ENCODE data around the gene PCDHB7. TPM values are rescaled to one million over a fixed set of nuclear protein-coding genes. Genes with fewer than 3 reads are reported as not detected.
"Not testable (repeated sequence)": the region's sequence is repeated elsewhere in the genome, so short reads cannot be mapped to it uniquely, and the experiment has no call there.

Gene PCDHB7
- not detected for total RNA-seq

GRCh38 chr5:141172381-141173204 is at the start of gene PCDHB7:
TSS of gene PCDHB7 (plus strand) at chr5:141172644. CDS start at chr5:141172836, 192 bp downstream.
- no peak for DNase-seq
- Mint-ChIP-seq H3K4me3 (no peak within 1 kb of the TSS), H3K36me3 (ENCODE audit: insufficient read depth) (no peaks in the 10 kb centered on the region), H3K27me3 (ENCODE audit: low read depth) (peaks cover 33% of the 10 kb centered on the region), H3K4me1 (ENCODE audit: low read depth) (peaks cover 4% of the 10 kb centered on the region), H3K9me3 (peaks cover 5% of the 10 kb centered on the region)
- no peak for ATAC-seq

DNA sequence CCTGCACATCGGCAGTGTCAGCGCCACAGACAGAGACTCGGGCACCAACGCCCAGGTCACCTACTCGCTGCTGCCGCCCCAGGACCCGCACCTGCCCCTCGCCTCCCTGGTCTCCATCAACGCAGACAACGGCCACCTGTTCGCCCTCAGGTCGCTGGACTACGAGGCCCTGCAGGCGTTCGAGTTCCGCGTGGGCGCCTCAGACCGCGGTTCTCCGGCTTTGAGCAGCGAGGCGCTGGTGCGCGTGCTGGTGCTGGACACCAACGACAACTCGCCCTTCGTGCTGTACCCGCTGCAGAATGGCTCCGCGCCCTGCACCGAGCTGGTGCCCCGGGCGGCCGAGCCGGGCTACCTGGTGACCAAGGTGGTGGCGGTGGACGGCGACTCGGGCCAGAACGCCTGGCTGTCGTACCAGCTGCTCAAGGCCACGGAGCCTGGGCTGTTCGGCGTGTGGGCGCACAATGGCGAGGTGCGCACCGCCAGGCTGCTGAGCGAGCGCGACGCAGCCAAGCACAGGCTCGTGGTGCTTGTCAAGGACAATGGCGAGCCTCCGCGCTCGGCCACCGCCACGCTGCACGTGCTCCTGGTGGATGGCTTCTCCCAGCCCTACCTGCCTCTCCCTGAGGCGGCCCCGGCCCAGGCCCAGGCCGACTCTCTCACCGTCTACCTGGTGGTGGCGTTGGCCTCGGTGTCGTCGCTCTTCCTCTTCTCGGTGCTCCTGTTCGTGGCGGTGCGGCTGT is 48.9 kb upstream of the PCDHB7 start:
- ATAC-seq; DNase-seq; H3K4me3 Mint-ChIP-seq; H3K36me3 Mint-ChIP-seq (ENCODE audit: insufficient read depth); H3K9me3 Mint-ChIP-seq; H3K4me1 Mint-ChIP-seq (ENCODE audit: low read depth): not testable (repeated sequence)
- peaks cover 30% of the 10 kb centered on the region for H3K27me3 Mint-ChIP-seq (ENCODE audit: low read depth)

- Mint-ChIP-seq H3K4me3 (no peak overlapping the region), H3K36me3 (ENCODE audit: insufficient read depth) (peaks cover 2% of the 10 kb centered on the region), H3K27me3 (ENCODE audit: low read depth) (peaks cover 29% of the 10 kb centered on the region), H3K9me3 (peaks cover 11% of the 10 kb centered on the region), H3K4me1 (ENCODE audit: low read depth) (no peaks in the 10 kb centered on the region)
- no peak for ATAC-seq
- no peak for DNase-seq
These were observed 45.1 kb upstream of the PCDHB7 start for GRCh38 chr5:141127305-141127704.

DNA sequence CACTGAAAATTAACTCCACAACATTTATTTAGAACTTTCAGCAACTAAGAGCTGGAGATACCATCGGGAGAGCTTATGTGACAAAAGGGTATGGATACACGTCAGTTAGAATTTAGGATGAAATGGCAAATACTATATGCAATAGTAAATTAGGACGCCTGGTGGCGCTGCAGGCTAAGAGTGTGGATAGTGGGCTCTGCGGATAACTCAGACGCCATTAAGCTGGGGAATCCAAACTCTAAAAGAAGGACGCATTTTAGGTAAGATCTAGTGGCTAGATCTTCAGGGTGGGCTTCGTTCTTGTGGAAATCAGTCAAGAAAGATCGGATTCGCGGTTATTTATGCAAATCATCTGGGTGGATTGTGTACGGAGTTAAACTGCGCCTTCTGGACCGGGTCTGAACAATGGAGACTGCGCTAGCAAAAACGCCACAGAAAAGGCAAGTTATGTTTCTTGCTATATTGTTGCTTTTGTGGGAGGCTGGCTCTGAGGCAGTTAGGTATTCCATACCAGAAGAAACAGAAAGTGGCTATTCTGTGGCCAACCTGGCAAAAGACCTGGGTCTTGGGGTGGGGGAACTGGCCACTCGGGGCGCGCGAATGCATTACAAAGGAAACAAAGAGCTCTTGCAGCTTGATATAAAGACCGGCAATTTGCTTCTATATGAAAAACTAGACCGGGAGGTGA is 37.3 kb upstream of the PCDHB7 start, which contains the start of gene PCDHB5:
TSS of gene PCDHB5 (plus strand) at position 177 of the 688 bp plus-strand sequence. CDS start at position 406, 229 bp downstream.
- Mint-ChIP-seq H3K4me3 (no peak within 1 kb of the TSS), H3K9me3 (peaks cover 29% of the 10 kb centered on the region), H3K4me1 (ENCODE audit: low read depth) (peaks cover 3% of the 10 kb centered on the region), H3K36me3 (ENCODE audit: insufficient read depth) (no peaks in the 10 kb centered on the region), H3K27me3 (ENCODE audit: low read depth) (peaks cover 18% of the 10 kb centered on the region)
- DNase-seq (no peak), ATAC-seq (no peak)

DNA sequence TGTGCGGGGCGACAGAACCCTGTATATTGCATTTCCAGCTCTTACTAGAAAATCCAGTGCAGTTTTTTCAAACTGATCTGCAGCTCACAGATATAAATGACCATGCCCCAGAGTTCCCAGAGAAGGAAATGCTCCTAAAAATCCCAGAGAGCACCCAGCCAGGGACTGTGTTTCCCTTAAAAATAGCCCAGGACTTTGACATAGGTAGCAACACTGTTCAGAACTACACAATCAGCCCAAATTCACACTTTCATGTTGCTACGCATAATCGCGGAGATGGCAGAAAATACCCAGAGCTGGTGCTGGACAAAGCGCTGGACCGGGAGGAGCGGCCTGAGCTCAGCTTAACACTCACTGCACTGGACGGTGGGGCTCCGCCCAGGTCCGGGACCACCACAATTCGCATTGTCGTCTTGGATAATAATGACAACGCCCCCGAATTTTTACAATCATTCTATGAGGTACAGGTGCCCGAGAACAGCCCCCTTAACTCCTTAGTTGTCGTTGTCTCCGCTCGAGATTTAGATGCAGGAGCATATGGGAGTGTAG is 36.7 kb upstream of the PCDHB7 start:
- no peak for ATAC-seq
- peaks cover 3% of the 10 kb centered on the region for H3K4me1 Mint-ChIP-seq (ENCODE audit: low read depth)
- no peak for DNase-seq
- no peak overlapping the region for H3K4me3 Mint-ChIP-seq
- H3K27me3 Mint-ChIP-seq (ENCODE audit: low read depth), result peaks cover 18% of the 10 kb centered on the region
- peaks cover 29% of the 10 kb centered on the region for H3K9me3 Mint-ChIP-seq
- H3K36me3 Mint-ChIP-seq (ENCODE audit: insufficient read depth), result no peaks in the 10 kb centered on the region

DNA sequence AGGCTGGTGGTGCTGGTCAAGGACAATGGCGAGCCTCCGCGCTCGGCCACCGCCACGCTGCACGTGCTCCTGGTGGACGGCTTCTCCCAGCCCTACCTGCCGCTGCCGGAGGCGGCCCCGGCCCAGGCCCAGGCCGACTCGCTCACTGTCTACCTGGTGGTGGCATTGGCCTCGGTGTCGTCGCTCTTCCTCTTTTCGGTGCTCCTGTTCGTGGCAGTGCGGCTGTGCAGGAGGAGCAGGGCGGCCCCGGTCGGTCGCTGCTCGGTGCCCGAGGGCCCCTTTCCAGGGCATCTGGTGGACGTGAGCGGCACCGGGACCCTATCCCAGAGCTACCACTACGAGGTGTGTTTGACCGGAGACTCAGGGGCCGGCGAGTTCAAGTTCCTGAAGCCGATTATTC is 35.1 kb upstream of the PCDHB7 start:
- not testable (repeated sequence) for H3K36me3 Mint-ChIP-seq (ENCODE audit: insufficient read depth); H3K4me3 Mint-ChIP-seq; H3K4me1 Mint-ChIP-seq (ENCODE audit: low read depth); DNase-seq; ATAC-seq
- Mint-ChIP-seq H3K27me3 (ENCODE audit: low read depth) (peaks cover 18% of the 10 kb centered on the region), H3K9me3 (peaks cover 25% of the 10 kb centered on the region)

GRCh38 chr5:141149812-141150211 is 22.6 kb upstream of the PCDHB7 start, which contains the start of gene PCDHB6:
TSS of gene PCDHB6 (plus strand) at chr5:141150057. CDS start at chr5:141150258, 201 bp downstream.
- H3K9me3 Mint-ChIP-seq, result peaks cover 14% of the 10 kb centered on the region
- H3K27me3 Mint-ChIP-seq (ENCODE audit: low read depth), result peaks cover 38% of the 10 kb centered on the region
- H3K4me1 Mint-ChIP-seq (ENCODE audit: low read depth), result peaks cover 3% of the 10 kb centered on the region
- H3K4me3 Mint-ChIP-seq, result no peak within 1 kb of the TSS
- DNase-seq (no peak), ATAC-seq (no peak)
- H3K36me3 Mint-ChIP-seq (ENCODE audit: insufficient read depth), result no peaks in the 10 kb centered on the region

GRCh38 chr5:141150224-141150992 is 22.0 kb upstream of the PCDHB7 start:
- Mint-ChIP-seq H3K9me3 (peaks cover 16% of the 10 kb centered on the region), H3K27me3 (ENCODE audit: low read depth) (peaks cover 42% of the 10 kb centered on the region), H3K4me1 (ENCODE audit: low read depth) (peaks cover 3% of the 10 kb centered on the region), H3K4me3 (no peak overlapping the region), H3K36me3 (ENCODE audit: insufficient read depth) (no peaks in the 10 kb centered on the region)
- ATAC-seq, result no peak
- DNase-seq, result no peak

DNA sequence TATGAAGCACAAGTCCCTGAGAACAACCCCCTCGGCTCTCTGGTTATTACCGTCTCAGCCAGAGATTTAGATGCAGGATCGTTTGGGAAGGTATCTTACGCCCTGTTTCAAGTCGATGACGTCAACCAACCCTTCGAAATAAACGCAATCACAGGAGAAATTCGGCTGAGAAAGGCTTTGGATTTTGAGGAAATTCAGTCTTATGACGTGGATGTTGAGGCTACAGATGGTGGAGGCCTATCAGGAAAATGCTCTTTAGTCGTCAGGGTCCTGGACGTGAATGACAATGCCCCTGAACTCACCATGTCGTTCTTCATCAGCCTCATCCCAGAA is 21.5 kb upstream of the PCDHB7 start:
- ATAC-seq, result no peak
- no peaks in the 10 kb centered on the region for H3K36me3 Mint-ChIP-seq (ENCODE audit: insufficient read depth)
- H3K4me1 Mint-ChIP-seq (ENCODE audit: low read depth), result peaks cover 3% of the 10 kb centered on the region
- H3K9me3 Mint-ChIP-seq, result peaks cover 16% of the 10 kb centered on the region
- no peak overlapping the region for H3K4me3 Mint-ChIP-seq
- peaks cover 46% of the 10 kb centered on the region for H3K27me3 Mint-ChIP-seq (ENCODE audit: low read depth)
- no peak for DNase-seq

DNA sequence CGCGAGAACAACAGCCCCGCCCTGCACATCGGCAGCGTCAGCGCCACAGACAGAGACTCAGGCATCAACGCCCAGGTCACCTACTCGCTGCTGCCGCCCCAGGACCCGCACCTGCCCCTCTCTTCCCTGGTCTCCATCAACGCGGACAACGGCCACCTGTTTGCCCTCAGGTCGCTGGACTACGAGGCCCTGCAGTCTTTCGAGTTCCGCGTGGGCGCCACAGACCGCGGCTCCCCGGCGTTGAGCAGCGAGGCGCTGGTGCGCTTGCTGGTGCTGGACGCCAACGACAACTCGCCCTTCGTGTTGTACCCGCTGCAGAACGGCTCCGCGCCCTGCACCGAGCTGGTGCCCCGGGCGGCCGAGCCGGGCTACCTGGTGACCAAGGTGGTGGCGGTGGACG is 20.8 kb upstream of the PCDHB7 start:
- not testable (repeated sequence) for H3K36me3 Mint-ChIP-seq (ENCODE audit: insufficient read depth); DNase-seq; ATAC-seq; H3K4me1 Mint-ChIP-seq (ENCODE audit: low read depth); H3K4me3 Mint-ChIP-seq
- Mint-ChIP-seq H3K27me3 (ENCODE audit: low read depth) (peaks cover 51% of the 10 kb centered on the region), H3K9me3 (peaks cover 16% of the 10 kb centered on the region)

GRCh38 chr5:141152096-141152495 is 20.3 kb upstream of the PCDHB7 start:
- not testable (repeated sequence) for H3K4me1 Mint-ChIP-seq (ENCODE audit: low read depth); H3K4me3 Mint-ChIP-seq; H3K36me3 Mint-ChIP-seq (ENCODE audit: insufficient read depth); DNase-seq; ATAC-seq
- Mint-ChIP-seq H3K27me3 (ENCODE audit: low read depth) (peaks cover 56% of the 10 kb centered on the region), H3K9me3 (peaks cover 16% of the 10 kb centered on the region)

- DNase-seq (no peak), ATAC-seq (no peak)
- Mint-ChIP-seq H3K4me3 (no peak overlapping the region), H3K36me3 (ENCODE audit: insufficient read depth) (no peaks in the 10 kb centered on the region), H3K9me3 (peaks cover 15% of the 10 kb centered on the region), H3K27me3 (ENCODE audit: low read depth) (peaks cover 50% of the 10 kb centered on the region), H3K4me1 (ENCODE audit: low read depth) (no peaks in the 10 kb centered on the region)
These were observed 16.7 kb upstream of the PCDHB7 start for GRCh38 chr5:141155540-141156374.

DNA sequence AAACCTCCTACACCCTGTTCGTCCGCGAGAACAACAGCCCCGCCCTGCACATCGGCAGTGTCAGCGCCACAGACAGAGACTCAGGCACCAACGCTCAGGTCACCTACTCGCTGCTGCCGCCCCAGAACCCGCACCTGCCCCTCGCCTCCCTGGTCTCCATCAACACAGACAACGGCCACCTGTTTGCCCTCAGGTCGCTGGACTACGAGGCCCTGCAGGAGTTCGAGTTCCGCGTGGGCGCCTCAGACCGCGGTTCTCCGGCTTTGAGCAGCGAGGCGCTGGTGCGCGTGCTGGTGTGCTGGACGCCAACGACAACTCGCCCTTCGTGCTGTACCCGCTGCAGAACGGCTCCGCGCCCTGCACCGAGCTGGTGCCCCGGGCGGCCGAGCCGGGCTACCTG is 15.1 kb upstream of the PCDHB7 start:
- ATAC-seq; DNase-seq; H3K4me3 Mint-ChIP-seq; H3K9me3 Mint-ChIP-seq; H3K4me1 Mint-ChIP-seq (ENCODE audit: low read depth); H3K36me3 Mint-ChIP-seq (ENCODE audit: insufficient read depth): not testable (repeated sequence)
- peaks cover 43% of the 10 kb centered on the region for H3K27me3 Mint-ChIP-seq (ENCODE audit: low read depth)
